Measurements from ENCODE around the gene B3GALT2. TPM values are rescaled to one million over a fixed set of nuclear protein-coding genes. Genes with fewer than 3 reads are reported as not detected.

The B3GALT2 gene
- total RNA-seq, 1 experiment from 2014 or later: not detected

GRCh38 chr1:193131266-193131860 lies 55.0 kb downstream of the B3GALT2 start:
- H3K27me3 Mint-ChIP-seq (ENCODE audit: low read depth): no peaks in the 10 kb centered on the region
- no peaks in the 10 kb centered on the region for H3K4me1 Mint-ChIP-seq
- DNase-seq (ENCODE audit: low spot score): no peak
- CTCF ChIA-PET: no interaction called here
- peaks cover 56% of the 10 kb centered on the region for H3K36me3 Mint-ChIP-seq
- no peak for ATAC-seq
- TF ChIP-seq TEAD4 (CRISPR knock-in tag; IDR thresholded peaks at IDR 0.05) (no peak), ERG (CRISPR knock-in tag; IDR thresholded peaks at IDR 0.05) (no peak), SP1 (CRISPR knock-in tag; conservative IDR thresholded peaks at IDR 0.05) (no peak), E2F5 (CRISPR knock-in tag; IDR thresholded peaks at IDR 0.05) (no peak), NFE2L1 (CRISPR knock-in tag; IDR thresholded peaks at IDR 0.05) (no peak), AFF4 (CRISPR knock-in tag; IDR thresholded peaks at IDR 0.05; ENCODE audit: borderline replicate concordance) (no peak), NR2C2 (CRISPR knock-in tag; IDR thresholded peaks at IDR 0.05) (no peak), ZNF396 (CRISPR knock-in tag; IDR thresholded peaks at IDR 0.05; ENCODE audit: borderline replicate concordance) (no peak), EMX1 (CRISPR knock-in tag; IDR thresholded peaks at IDR 0.05) (no peak)
- H3K9me3 Mint-ChIP-seq: no peaks in the 10 kb centered on the region
- H3K4me3 Mint-ChIP-seq: no peak overlapping the region
- POLR2A ChIA-PET: no interaction called here
- no peak overlapping the region for H3K27ac Mint-ChIP-seq

Small RNA genes lying within 50 kb of the gene (microRNA-seq; reads per million reads assigned to microRNA genes)
- not detected for gene MIR1278 (ENCODE audit: borderline number of aligned reads)

Other genes with a start within 250 kb of the B3GALT2 start
- 31.6 to 41.5 TPM (median 32.8 TPM) in 3 replicates for gene UCHL5, start 127.3 kb downstream of the B3GALT2 start, total RNA-seq (2021)
- gene RO60, start 127.0 kb downstream of the B3GALT2 start, total RNA-seq (2021): 79.9 to 86.4 TPM (median 84.7 TPM) in 3 replicates
- 8.4 to 9.9 TPM (median 8.6 TPM) in 3 replicates for gene GLRX2, start 81.2 kb downstream of the B3GALT2 start, total RNA-seq (2021)
- 50.7 to 57.1 TPM (median 51.6 TPM) in 3 replicates for gene CDC73, start 64.6 kb downstream of the B3GALT2 start, total RNA-seq (2021)